Measurements from ENCODE around the gene GPR152. TPM values are rescaled to one million over a fixed set of nuclear protein-coding genes. Genes with fewer than 3 reads are reported as not detected.

The GPR152 gene
- total RNA-seq, 1 experiment from 2014 or later = not detected

GRCh38 chr11:67497656-67498291 is 45.2 kb upstream of the GPR152 start:
- no TSS peak for BruUV-seq (replicated peaks)
- no peak overlapping the region for H2AFZ ChIP-seq (ENCODE audit: low read depth, low read length, poor library complexity, severe bottlenecking)
- intact Hi-C loops (cut with micrococcal nuclease) = no loop called here
- no peak for TF ChIP-seq EGR1 (IDR thresholded peaks at IDR 0.05; ENCODE audit: low read depth)
- H3K4me2 ChIP-seq (ENCODE audit: low read length) = no peak overlapping the region
- peaks cover 1% of the 10 kb centered on the region; the same call in 1 of the 2 replicates for H3K79me2 ChIP-seq (ENCODE audit: insufficient read depth, low read length)
- no peak overlapping the region for H3K9ac ChIP-seq (ENCODE audit: low read length)
- no peak overlapping the region for H3K27ac ChIP-seq (ENCODE audit: low read depth, low read length)
- H3K27me3 ChIP-seq (ENCODE audit: insufficient read depth, low read length) = no peaks in the 10 kb centered on the region
- POLR2A ChIA-PET = no interaction called here
- CTCF ChIA-PET = no interaction called here
- no peaks in the 10 kb centered on the region for H3K9me3 ChIP-seq (ENCODE audit: control insufficient read depth in 1 of 2, insufficient read depth in 1 of 2, low read depth in 1 of 2, low read length in 2 of 2)
- ATAC-seq (no peak), DNase-seq (ENCODE audit: low read depth, low spot score) (no peak)
- H4K20me1 ChIP-seq (ENCODE audit: insufficient read depth) = no peaks in the 10 kb centered on the region
- RAD21 ChIA-PET (ENCODE audit: low non-redundant PET in 1 of 2, low total read pairs in 2 of 2, uncharacterized antibody in 2 of 2, unreplicated experiment in 2 of 2) = no interaction called here
- H3K36me3 ChIP-seq (ENCODE audit: control insufficient read depth in 1 of 2, insufficient read depth in 2 of 2, low read length in 2 of 2) = peaks cover 10 to 13% of the 10 kb centered on the region in 2 experiments
- no peaks in the 10 kb centered on the region for H3K9me2 ChIP-seq (ENCODE audit: insufficient read depth)
- no peaks in the 10 kb centered on the region for H3K4me1 ChIP-seq (ENCODE audit: control insufficient read depth in 1 of 2, insufficient read depth in 2 of 2, low read length in 2 of 2)
- H3K4me3 ChIP-seq (replicated peaks in 1 of 2; ENCODE audit: low read depth in 1 of 2, low read length in 2 of 2) = no peak overlapping the region

DNA sequence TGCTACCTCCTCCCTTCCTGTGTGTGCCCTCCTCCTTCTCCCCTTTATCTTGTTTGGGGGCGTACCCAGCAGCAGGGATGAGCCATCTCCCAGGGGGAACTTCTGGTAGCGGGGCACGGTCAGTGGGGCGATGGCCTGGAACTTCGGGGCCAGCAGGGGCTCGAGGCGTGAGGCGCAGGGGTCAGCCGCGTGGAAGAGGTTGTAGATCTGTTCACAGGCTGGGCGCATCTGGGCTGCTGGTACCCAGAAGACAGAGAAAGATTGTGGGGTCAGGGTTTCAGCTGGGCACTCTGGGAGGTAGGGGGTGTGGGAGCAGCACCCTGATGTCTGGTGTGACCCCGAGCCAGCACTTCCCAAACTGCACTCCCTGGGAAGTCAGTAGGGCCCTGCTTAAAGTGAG is 43.6 kb upstream of the GPR152 start:
- no TSS peak for BruUV-seq (replicated peaks)
- H3K9ac ChIP-seq (ENCODE audit: low read length) = no peak overlapping the region

More for the DNA sequence above, 43.6 kb upstream of the GPR152 start:
- H4K20me1 ChIP-seq (ENCODE audit: insufficient read depth) = no peaks in the 10 kb centered on the region
- no peaks in the 10 kb centered on the region; the same call in 1 of the 2 replicates for H3K79me2 ChIP-seq (ENCODE audit: insufficient read depth, low read length)
- TF ChIP-seq EGR1 (IDR thresholded peaks at IDR 0.05; ENCODE audit: low read depth) = no peak
- no peak for TF ChIP-seq POLR2AphosphoS5 (IDR thresholded peaks at IDR 0.05; ENCODE audit: low read depth, low read length)
- no peak for TF ChIP-seq SP1 (IDR thresholded peaks at IDR 0.05; ENCODE audit: low read depth)
- TF ChIP-seq ZBTB33 (IDR thresholded peaks at IDR 0.05; ENCODE audit: extremely low read depth, insufficient replicate concordance, low read length) = no peak
- no peaks in the 10 kb centered on the region for H3K27me3 ChIP-seq (ENCODE audit: insufficient read depth, low read length)
- ATAC-seq (no peak), DNase-seq (ENCODE audit: low read depth, low spot score) (no peak)
- no peak overlapping the region for H3K4me2 ChIP-seq (ENCODE audit: low read length)
- POLR2A ChIA-PET = no interaction called here
- intact Hi-C loops (cut with micrococcal nuclease) = no loop called here
- no peaks in the 10 kb centered on the region for H3K9me2 ChIP-seq (ENCODE audit: insufficient read depth)
- no peak overlapping the region for H3K27ac ChIP-seq (ENCODE audit: low read depth, low read length)
- peaks cover under 1 to 11% of the 10 kb centered on the region in 2 experiments; a peak in 3 of 4 replicates for H3K36me3 ChIP-seq (ENCODE audit: control insufficient read depth in 1 of 2, insufficient read depth in 2 of 2, low read length in 2 of 2)
- no peaks in the 10 kb centered on the region for H3K9me3 ChIP-seq (ENCODE audit: control insufficient read depth in 1 of 2, insufficient read depth in 1 of 2, low read depth in 1 of 2, low read length in 2 of 2)
- H3K4me3 ChIP-seq (replicated peaks in 1 of 2; ENCODE audit: low read depth in 1 of 2, low read length in 2 of 2) = no peak overlapping the region
- no peak overlapping the region for H2AFZ ChIP-seq (ENCODE audit: low read depth, low read length, poor library complexity, severe bottlenecking)
- RAD21 ChIA-PET (ENCODE audit: low non-redundant PET in 1 of 2, low total read pairs in 2 of 2, uncharacterized antibody in 2 of 2, unreplicated experiment in 2 of 2) = no interaction called here
- H3K4me1 ChIP-seq (ENCODE audit: control insufficient read depth in 1 of 2, insufficient read depth in 2 of 2, low read length in 2 of 2) = no peaks in the 10 kb centered on the region
- CTCF ChIA-PET = no interaction called here

Measured in HCT116 (cell line).